ENCODE measurements around the gene MRAP2.

The MRAP2 gene

GRCh38 chr6:84021625-84022024 is 11.9 kb upstream of the MRAP2 start:
- no peak for ATAC-seq
- TF ChIP-seq ZFP30 (CRISPR knock-in tag; IDR thresholded peaks at IDR 0.05), result no peak
- no peak for TF ChIP-seq CREB5 (CRISPR knock-in tag; IDR thresholded peaks at IDR 0.05; ENCODE audit: low read depth)
- no peak for TF ChIP-seq CSRNP3 (CRISPR knock-in tag; IDR thresholded peaks at IDR 0.05)
- TF ChIP-seq ZC3H10 (CRISPR knock-in tag; IDR thresholded peaks at IDR 0.05), result no peak
- no peak for TF ChIP-seq OSR1 (CRISPR knock-in tag; IDR thresholded peaks at IDR 0.05)
- no peak for TF ChIP-seq ISL1 (CRISPR knock-in tag; IDR thresholded peaks at IDR 0.05)
- TF ChIP-seq RARB (CRISPR knock-in tag; IDR thresholded peaks at IDR 0.05), result no peak
- no peak for TF ChIP-seq TOX (CRISPR knock-in tag; IDR thresholded peaks at IDR 0.05; ENCODE audit: borderline replicate concordance)
- TF ChIP-seq BACH2 (CRISPR knock-in tag; IDR thresholded peaks at IDR 0.05; ENCODE audit: borderline replicate concordance), result no peak
- TF ChIP-seq GLIS3 (CRISPR knock-in tag; IDR thresholded peaks at IDR 0.05), result no peak
- TF ChIP-seq PATZ1 (CRISPR knock-in tag; IDR thresholded peaks at IDR 0.05; ENCODE audit: borderline replicate concordance), result no peak
- TF ChIP-seq PPARA (CRISPR knock-in tag; IDR thresholded peaks at IDR 0.05; ENCODE audit: borderline replicate concordance), result no peak
- TF ChIP-seq POU6F1 (CRISPR knock-in tag; IDR thresholded peaks at IDR 0.05; ENCODE audit: borderline replicate concordance, low read depth), result no peak
- TF ChIP-seq TSHZ2 (CRISPR knock-in tag; IDR thresholded peaks at IDR 0.05), result no peak

- ATAC-seq, result no peak
- TF ChIP-seq ARNTL (CRISPR knock-in tag; IDR thresholded peaks at IDR 0.05; ENCODE audit: borderline replicate concordance, low read depth), result no peak
These were observed 6.8 kb upstream of the MRAP2 start for GRCh38 chr6:84026721-84027164.

- peak; percentile 46; the same call in 1 of the 3 replicates for ATAC-seq
- TF ChIP-seq POU6F1 (CRISPR knock-in tag; IDR thresholded peaks at IDR 0.05; ENCODE audit: borderline replicate concordance, low read depth) (no peak), ZNF70 (CRISPR knock-in tag; IDR thresholded peaks at IDR 0.05) (0 out of 2 replicates have a peak, but pooled peaks have one; percentile 11), TSHZ2 (CRISPR knock-in tag; IDR thresholded peaks at IDR 0.05) (peak; percentile 65; the same call in 1 of the 2 replicates)
These were observed 6.0 kb upstream of the MRAP2 start for GRCh38 chr6:84027340-84028181.

All from SK-N-SH treated with all-trans-retinoic acid at 6 μM for 48 hours (cell line).